ENCODE results near the gene KCTD13. TPM values are rescaled to one million over a fixed set of nuclear protein-coding genes. Genes with fewer than 3 reads are reported as not detected.

KCTD13 gene
- 10 to 100 TPM; 14.3 to 49.1 TPM for total RNA-seq

GRCh38 chr16:29925781-29926710, at the start of gene KCTD13:
Gene KCTD13, minus strand, starts transcription at chr16:29926226. Its CDS starts 193 bp downstream, at chr16:29926033.
- Histone ChIP-seq H3K9me3 (no peaks in the 10 kb centered on the region), H3K4me1 (peaks cover 23% of the 10 kb centered on the region), H3K36me3 (replicated peaks in 1 of 2; ENCODE audit: insufficient read depth in 1 of 2, low read depth in 2 of 2) (no peaks in the 10 kb centered on the region), H3K27ac (peak within 1 kb of the TSS; percentile 70 to 94 (median 85)), H3K27me3 (no peaks in the 10 kb centered on the region), H3K4me3 (peak within 1 kb of the TSS; percentile 91 to 98)
- WGBS, 2 donors = 0 to 2% methylated on average over 15 to 88 of the region's 89 CpGs
- peak; percentile 95 for ATAC-seq
- intact Hi-C loops (cut with DNase I) = no loop called here
- TF ChIP-seq POLR2A (IDR thresholded peaks at IDR 0.05) (peak; percentile 58 to 91 (median 86)), CTCF (IDR thresholded peaks at IDR 0.05) (no peak)
- DNase-seq = peak; percentile 83 to 87 (median 86)

GRCh38 chr16:29975134-29975538, 49.1 kb upstream of the KCTD13 start:
- Histone ChIP-seq H3K9me3 (no peaks in the 10 kb centered on the region), H3K4me3 (no peak overlapping the region), H3K27me3 (no peaks in the 10 kb centered on the region), H3K27ac (peak overlapping the region in 2 of 4 donors; percentile 88), H3K36me3 (replicated peaks in 1 of 2; ENCODE audit: insufficient read depth in 1 of 2, low read depth in 2 of 2) (peaks cover 0 to 18% of the 10 kb centered on the region in 2 donors), H3K4me1 (peaks cover 35% of the 10 kb centered on the region)
- 41 to 50% methylated on average over 5 of the region's 5 CpGs for WGBS, 2 donors
- DNase-seq (no peak), ATAC-seq (no peak)
- intact Hi-C loops (cut with DNase I) = no loop called here
- no peak for TF ChIP-seq POLR2A (IDR thresholded peaks at IDR 0.05)
- no peak for TF ChIP-seq CTCF (IDR thresholded peaks at IDR 0.05)

GRCh38 chr16:29974291-29975133, 48.5 kb upstream of the KCTD13 start:
- Histone ChIP-seq H3K27ac (peak overlapping the region in 3 of 4 donors; percentile 74 to 88 (median 88)), H3K36me3 (replicated peaks in 1 of 2; ENCODE audit: insufficient read depth in 1 of 2, low read depth in 2 of 2) (peaks cover 0 to 13% of the 10 kb centered on the region in 2 donors), H3K9me3 (no peaks in the 10 kb centered on the region), H3K27me3 (no peaks in the 10 kb centered on the region), H3K4me3 (peak overlapping the region; percentile 82 to 90), H3K4me1 (peaks cover 35% of the 10 kb centered on the region)
- WGBS, 2 donors = 2% methylated on average over 15 to 30 of the region's 31 CpGs
- DNase-seq = peak in 1 of 4 donors; percentile 33
- TF ChIP-seq POLR2A (IDR thresholded peaks at IDR 0.05) = no peak
- TF ChIP-seq CTCF (IDR thresholded peaks at IDR 0.05) = no peak
- no peak for ATAC-seq
- intact Hi-C loops (cut with DNase I) = no loop called here

GRCh38 chr16:29973384-29974246, 47.6 kb upstream of the KCTD13 start, which contains the start of gene TAOK2:
Gene TAOK2, plus strand, starts transcription at chr16:29973868. Its CDS starts 3,905 bp downstream, at chr16:29977773.
- DNase-seq (peak; percentile 98 to 100 (median 99)), ATAC-seq (peak; percentile 98)
- 2 to 4% methylated on average over 32 to 75 of the region's 75 CpGs for WGBS, 2 donors
- TF ChIP-seq POLR2A (IDR thresholded peaks at IDR 0.05) = peak; percentile 21 to 84 (median 80)
- TF ChIP-seq CTCF (IDR thresholded peaks at IDR 0.05) = no peak
- H3K36me3 ChIP-seq (replicated peaks in 1 of 2; ENCODE audit: insufficient read depth in 1 of 2, low read depth in 2 of 2) = peaks cover 0 to 8% of the 10 kb centered on the region in 2 donors
- intact Hi-C loops (cut with DNase I) = no loop called here
- no peaks in the 10 kb centered on the region for H3K27me3 ChIP-seq
- peak within 1 kb of the TSS; percentile 68 to 88 (median 81) for H3K27ac ChIP-seq
- H3K4me3 ChIP-seq = peak within 1 kb of the TSS; percentile 82 to 90
- H3K4me1 ChIP-seq = peaks cover 35% of the 10 kb centered on the region
- H3K9me3 ChIP-seq = no peaks in the 10 kb centered on the region

Measured in body of pancreas (tissue), 4 donors.